Stimulated activated naive B cell treated with anti-CD40 and anti-IgM and Interleukin-4, amounts not matched to agents 10 μg/mL and 1 μg/mL and 100 μg/mL, for 72 hours (primary cell): Measurements from ENCODE around the gene COL5A3.
A peak's percentile ranks its signal among the peaks of the same experiment; 100 is the strongest.
"Not testable (repeated sequence)": the region's sequence is repeated elsewhere in the genome, so short reads cannot be mapped to it uniquely, and the experiment has no call there.

Experiments used
- ATAC-seq, 2 donors: fragments of 150-1000 bp; cut with Tn5 transposase; replicated peaks; 2 replicates each; pipeline ENCODE4 v1.10.0; 2021; ENCODE audit warnings: moderate library complexity in 1 of 2
- DNase-seq: peaks from one replicate; pipeline ENCODE4 v3.0.0; 2021
- H3K27ac Mint-ChIP-seq: one replicate; pipeline ENCODE4 v1.8.0; 2022; ENCODE audit warnings: mild to moderate bottlenecking, mixed read lengths
- H3K27me3 Mint-ChIP-seq, 2 donors: one replicate each; pipeline ENCODE4 v1.8.0; 2022; ENCODE audit warnings: mixed read lengths in 2 of 2
- H3K36me3 Mint-ChIP-seq, 2 donors: one replicate each; pipeline ENCODE4 v1.8.0; 2022; ENCODE audit warnings: mixed read lengths in 2 of 2, mild to moderate bottlenecking in 1 of 2
- H3K4me1 Mint-ChIP-seq, 2 donors: one replicate each; pipeline ENCODE4 v1.8.0; 2022; ENCODE audit warnings: mixed read lengths in 2 of 2, mild to moderate bottlenecking in 1 of 2
- H3K4me3 Mint-ChIP-seq, 2 donors: one replicate each; pipeline ENCODE4 v1.8.0; 2022; ENCODE audit warnings: mild to moderate bottlenecking in 2 of 2, mixed read lengths in 2 of 2, moderate library complexity in 1 of 2
- H3K9me3 Mint-ChIP-seq, 2 donors: one replicate each; pipeline ENCODE4 v1.8.0; 2022; ENCODE audit warnings: mixed read lengths in 2 of 2, mild to moderate bottlenecking in 1 of 2

Gene COL5A3

GRCh38 chr19:9946528-9947125 is 63.7 kb downstream of the COL5A3 start:
- H3K27ac Mint-ChIP-seq, H3K36me3 Mint-ChIP-seq, H3K9me3 Mint-ChIP-seq, H3K4me3 Mint-ChIP-seq, H3K4me1 Mint-ChIP-seq, DNase-seq, ATAC-seq: not testable (repeated sequence)
- peaks cover 25 to 44% of the 10 kb centered on the region in 2 donors for H3K27me3 Mint-ChIP-seq

- no peak overlapping the region for H3K4me3 Mint-ChIP-seq
Observed at GRCh38 chr19:9945319-9945966, 64.9 kb downstream of the COL5A3 start.

DNA sequence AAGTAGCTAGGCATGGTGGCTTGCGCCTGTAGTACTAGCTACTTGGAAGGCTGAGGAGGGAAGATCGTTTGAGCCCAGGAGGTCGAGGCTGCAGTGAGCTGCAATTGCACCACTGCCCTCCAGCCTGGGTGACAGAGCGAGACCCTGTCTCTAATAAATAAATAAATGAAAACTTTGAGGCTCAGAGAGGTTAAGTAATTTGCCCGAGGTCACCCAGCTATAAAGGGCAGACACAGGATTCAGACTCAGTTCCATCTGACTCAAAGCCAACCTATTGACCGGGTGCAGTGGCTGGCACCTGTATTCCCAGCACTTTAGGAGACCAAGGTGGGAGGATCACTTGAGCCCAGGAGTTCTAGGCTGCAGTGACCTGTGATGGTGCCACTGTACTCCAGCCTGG is 66.6 kb downstream of the COL5A3 start:
- Mint-ChIP-seq H3K4me3 (no peak overlapping the region), H3K4me1 (peaks cover 7 to 9% of the 10 kb centered on the region in 2 donors), H3K27me3 (peaks cover 44 to 63% of the 10 kb centered on the region in 2 donors), H3K27ac (no peak overlapping the region), H3K36me3 (peaks cover 3 to 5% of the 10 kb centered on the region in 2 donors), H3K9me3 (peaks cover 10 to 17% of the 10 kb centered on the region in 2 donors)
- no peak for ATAC-seq
- no peak for DNase-seq

More at GRCh38 chr19:9945319-9945966, 64.9 kb downstream of the COL5A3 start:
- H3K9me3 Mint-ChIP-seq: peaks cover 10 to 17% of the 10 kb centered on the region in 2 donors
- peaks cover 36 to 52% of the 10 kb centered on the region in 2 donors for H3K27me3 Mint-ChIP-seq
- peaks cover 7 to 9% of the 10 kb centered on the region in 2 donors for H3K4me1 Mint-ChIP-seq
- ATAC-seq (no peak), DNase-seq (no peak)
- H3K27ac Mint-ChIP-seq: no peak overlapping the region
- peaks cover 3 to 5% of the 10 kb centered on the region in 2 donors for H3K36me3 Mint-ChIP-seq

DNA sequence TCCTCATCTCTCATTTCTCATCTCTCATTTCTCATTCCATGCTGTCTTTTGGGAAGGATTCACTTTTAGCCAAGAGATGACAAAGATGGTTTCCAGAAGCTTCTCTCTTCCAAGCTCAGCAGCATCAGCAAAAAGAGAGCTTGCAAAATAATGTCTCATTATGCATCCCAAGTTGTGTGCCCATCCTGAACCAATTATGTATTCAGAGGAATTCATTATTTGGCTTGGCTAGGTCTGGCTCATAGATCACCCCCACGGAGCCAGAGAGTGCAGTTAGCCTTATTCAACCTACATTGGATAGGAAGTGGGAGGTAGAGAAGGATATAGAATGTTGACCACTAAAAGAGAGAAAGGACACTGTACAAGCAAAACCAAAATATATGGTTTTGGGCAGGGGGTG is 68.6 kb downstream of the COL5A3 start:
- H3K4me1 Mint-ChIP-seq: peaks cover 13 to 16% of the 10 kb centered on the region in 2 donors

DNA sequence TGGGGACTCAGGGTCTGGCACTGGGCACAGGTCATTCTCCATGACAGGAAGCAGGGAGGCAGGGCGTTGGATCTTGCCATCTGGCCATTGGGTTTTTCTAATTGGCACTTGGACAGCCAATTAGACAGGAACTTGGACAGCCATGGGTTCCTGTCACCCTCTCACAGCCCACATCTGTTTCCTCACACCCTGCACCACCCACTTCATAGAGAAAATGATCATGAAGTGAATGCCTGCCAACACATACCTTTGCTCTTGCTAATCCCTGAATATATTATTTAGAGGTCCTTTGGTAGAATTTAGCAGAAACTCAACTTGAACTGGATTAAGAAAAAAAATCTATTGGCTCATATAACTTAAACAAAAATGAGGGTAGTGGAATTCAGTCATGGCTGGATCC is 69.1 kb downstream of the COL5A3 start:
- H3K4me3 Mint-ChIP-seq: no peak overlapping the region
- H3K27ac Mint-ChIP-seq: no peak overlapping the region
- peaks cover 10 to 17% of the 10 kb centered on the region in 2 donors for H3K9me3 Mint-ChIP-seq
- H3K4me1 Mint-ChIP-seq: peaks cover 14 to 18% of the 10 kb centered on the region in 2 donors
- DNase-seq: no peak
- ATAC-seq: no peak
- H3K27me3 Mint-ChIP-seq: peaks cover 53 to 72% of the 10 kb centered on the region in 2 donors
- peaks cover 3 to 9% of the 10 kb centered on the region in 2 donors for H3K36me3 Mint-ChIP-seq

More for the DNA sequence above, 68.6 kb downstream of the COL5A3 start:
- Mint-ChIP-seq H3K27me3 (peaks cover 52 to 69% of the 10 kb centered on the region in 2 donors), H3K36me3 (peaks cover 3 to 9% of the 10 kb centered on the region in 2 donors), H3K27ac (no peak overlapping the region), H3K9me3 (peaks cover 10 to 17% of the 10 kb centered on the region in 2 donors), H3K4me3 (no peak overlapping the region)
- ATAC-seq (no peak), DNase-seq (no peak)

- H3K9me3 Mint-ChIP-seq: peaks cover 10 to 17% of the 10 kb centered on the region in 2 donors
- ATAC-seq (no peak), DNase-seq (no peak)
- H3K27ac Mint-ChIP-seq: no peak overlapping the region
- H3K4me1 Mint-ChIP-seq: peaks cover 14 to 20% of the 10 kb centered on the region in 2 donors
- peaks cover 54 to 74% of the 10 kb centered on the region in 2 donors for H3K27me3 Mint-ChIP-seq
- peaks cover 3 to 9% of the 10 kb centered on the region in 2 donors for H3K36me3 Mint-ChIP-seq
- no peak overlapping the region for H3K4me3 Mint-ChIP-seq
Observed at GRCh38 chr19:9940778-9941177, 69.5 kb downstream of the COL5A3 start.

DNA sequence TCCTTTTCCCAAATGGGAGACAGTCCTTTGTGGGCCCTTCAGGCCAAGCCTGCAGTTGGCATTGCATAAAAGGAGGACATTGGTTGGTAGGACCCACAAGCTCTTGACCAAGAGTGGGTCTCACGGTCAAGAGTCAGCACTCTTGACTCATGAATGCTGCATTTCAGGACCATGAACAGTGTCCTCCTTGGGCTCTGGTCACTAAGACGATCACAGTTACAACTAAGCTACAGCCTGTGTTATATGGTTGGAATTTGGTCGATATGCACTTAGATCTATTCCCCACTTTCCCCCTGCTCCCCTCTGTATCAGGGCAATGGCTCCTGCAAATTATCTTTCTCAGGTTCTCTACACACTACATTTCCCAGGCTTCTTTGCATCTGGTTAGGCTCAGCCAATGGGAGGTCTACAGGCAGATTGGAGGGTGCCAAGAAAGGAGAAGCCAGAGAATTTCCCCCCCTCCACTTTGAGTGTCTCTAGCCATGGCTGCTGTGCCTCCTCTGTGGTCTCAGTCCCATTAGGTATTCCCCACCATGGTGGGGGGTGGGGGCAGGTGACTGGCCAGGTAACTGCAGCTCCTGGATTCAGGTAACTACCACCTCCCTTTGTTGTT is 70.9 kb downstream of the COL5A3 start:
- Mint-ChIP-seq H3K27me3 (peaks cover 60 to 78% of the 10 kb centered on the region in 2 donors), H3K4me3 (no peak overlapping the region), H3K9me3 (peaks cover 12 to 17% of the 10 kb centered on the region in 2 donors), H3K27ac (no peak overlapping the region), H3K4me1 (peaks cover 18 to 24% of the 10 kb centered on the region in 2 donors), H3K36me3 (peaks cover 5 to 9% of the 10 kb centered on the region in 2 donors)
- DNase-seq (no peak), ATAC-seq (no peak)

GRCh38 chr19:9937001-9937411 is 73.3 kb downstream of the COL5A3 start:
- peak overlapping the region; percentile 84 for H3K27ac Mint-ChIP-seq
- H3K4me1 Mint-ChIP-seq: peaks cover 20 to 31% of the 10 kb centered on the region in 2 donors
- ATAC-seq (no peak), DNase-seq (no peak)
- peaks cover 5 to 9% of the 10 kb centered on the region in 2 donors for H3K36me3 Mint-ChIP-seq
- peaks cover 72 to 84% of the 10 kb centered on the region in 2 donors for H3K27me3 Mint-ChIP-seq
- H3K9me3 Mint-ChIP-seq: peaks cover 11% of the 10 kb centered on the region in 2 donors
- H3K4me3 Mint-ChIP-seq: peak overlapping the region; percentile 28 to 80

DNA sequence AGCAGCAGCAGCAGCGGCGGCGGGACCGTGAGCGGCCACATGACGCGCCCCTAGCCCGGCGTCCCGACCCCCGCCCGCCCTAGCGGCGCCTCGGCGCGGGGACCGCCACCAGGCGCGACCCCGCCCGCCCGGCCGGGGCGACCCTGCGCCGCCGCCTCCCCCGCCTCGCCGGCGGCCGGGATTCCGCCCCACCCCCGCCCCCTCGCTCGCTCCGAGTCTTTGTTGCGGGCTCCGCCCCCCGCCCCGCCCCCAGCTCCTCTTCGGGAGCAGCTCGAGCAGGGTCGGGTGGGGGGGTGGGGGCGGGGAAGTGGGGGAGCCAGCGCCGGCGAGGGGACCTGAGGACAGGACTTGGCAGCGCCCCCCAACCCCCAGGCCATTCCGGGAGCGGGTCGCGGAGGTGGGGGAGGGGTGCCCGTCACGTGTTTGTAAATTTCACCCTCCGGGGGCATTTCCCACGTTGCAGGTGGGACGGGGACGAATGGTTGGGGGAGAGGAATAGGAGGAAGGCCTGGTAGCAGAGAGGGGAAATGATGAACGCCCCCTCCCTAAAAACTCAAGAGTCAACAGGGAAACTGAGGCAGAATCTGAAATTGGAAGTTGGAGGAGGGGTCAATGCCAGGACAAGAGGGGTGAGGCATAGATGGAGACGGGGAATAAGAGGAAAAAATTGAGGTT is 73.8 kb downstream of the COL5A3 start, which contains the start of gene OLFM2:
Gene OLFM2, minus strand, starts transcription at position 190 of the 675 bp plus-strand sequence. Its CDS starts 149 bp downstream, at position 41.
- Mint-ChIP-seq H3K27me3 (peaks cover 70 to 83% of the 10 kb centered on the region in 2 donors), H3K4me1 (peaks cover 20 to 31% of the 10 kb centered on the region in 2 donors), H3K27ac (peak within 1 kb of the TSS; percentile 84), H3K9me3 (peaks cover 6 to 7% of the 10 kb centered on the region in 2 donors), H3K4me3 (peak within 1 kb of the TSS; percentile 44 to 80), H3K36me3 (peaks cover 2 to 4% of the 10 kb centered on the region in 2 donors)
- no peak for ATAC-seq
- no peak for DNase-seq

DNA sequence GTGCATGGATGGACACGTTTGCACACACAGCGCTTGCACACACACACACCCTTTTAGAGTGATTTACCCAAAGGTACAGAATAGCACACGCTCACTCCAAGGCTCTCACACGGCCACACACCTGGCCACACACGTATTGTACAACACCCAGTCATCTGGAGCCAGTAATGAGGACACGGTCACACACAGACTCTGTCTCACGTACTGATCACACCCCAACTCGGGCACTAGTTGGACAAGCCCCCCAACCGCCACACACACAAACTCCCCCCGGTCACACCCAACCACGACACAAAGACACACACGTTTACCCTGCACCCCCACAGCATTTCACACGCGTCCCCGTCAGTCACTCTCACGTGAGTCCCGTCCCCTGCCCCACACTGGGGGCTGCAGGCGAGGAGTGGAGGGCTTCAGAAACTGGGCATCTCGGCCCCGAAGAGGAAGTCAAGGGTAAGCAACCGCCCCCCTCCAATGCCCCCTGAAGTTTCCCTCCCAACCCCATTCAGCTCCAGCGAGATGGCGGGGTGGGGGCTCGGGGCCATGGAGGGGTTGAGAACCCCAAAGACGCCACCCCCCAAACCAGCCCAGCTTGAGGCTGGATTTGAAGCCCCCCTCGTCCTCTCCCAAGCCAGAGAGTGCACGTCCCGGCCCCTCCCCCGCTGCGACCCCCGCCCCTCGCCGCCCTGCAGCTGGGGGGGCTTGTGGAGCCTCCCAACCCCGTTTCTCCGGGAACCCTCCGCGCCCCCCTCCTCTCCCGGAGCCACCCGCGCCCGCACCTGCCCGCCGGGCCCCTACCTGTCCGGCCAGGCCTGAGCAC is 74.6 kb downstream of the COL5A3 start:
- peaks cover 23 to 36% of the 10 kb centered on the region in 2 donors for H3K4me1 Mint-ChIP-seq
- no peak overlapping the region for H3K27ac Mint-ChIP-seq
- peak overlapping the region; percentile 44 to 48 for H3K4me3 Mint-ChIP-seq
- H3K9me3 Mint-ChIP-seq: peaks cover 0 to 5% of the 10 kb centered on the region in 2 donors
- ATAC-seq (peak in 1 of 2 donors; percentile 35), DNase-seq (no peak)
- H3K27me3 Mint-ChIP-seq: peaks cover 66 to 80% of the 10 kb centered on the region in 2 donors
- H3K36me3 Mint-ChIP-seq: peaks cover 2 to 4% of the 10 kb centered on the region in 2 donors

GRCh38 chr19:9934132-9934950 is 76.0 kb downstream of the COL5A3 start:
- DNase-seq (peak; percentile 71), ATAC-seq (peak; percentile 70 to 73)
- Mint-ChIP-seq H3K36me3 (peaks cover 2 to 4% of the 10 kb centered on the region in 2 donors), H3K4me1 (peaks cover 23 to 38% of the 10 kb centered on the region in 2 donors), H3K27me3 (peaks cover 60 to 72% of the 10 kb centered on the region in 2 donors), H3K4me3 (no peak overlapping the region), H3K27ac (no peak overlapping the region), H3K9me3 (peaks cover 0 to 4% of the 10 kb centered on the region in 2 donors)

- Mint-ChIP-seq H3K36me3 (peaks cover 2 to 4% of the 10 kb centered on the region in 2 donors), H3K27ac (no peak overlapping the region), H3K27me3 (peaks cover 59 to 69% of the 10 kb centered on the region in 2 donors), H3K4me1 (peaks cover 23 to 40% of the 10 kb centered on the region in 2 donors), H3K9me3 (peaks cover 0 to 4% of the 10 kb centered on the region in 2 donors), H3K4me3 (no peak overlapping the region)
- DNase-seq: no peak
- ATAC-seq: no peak
Observed at GRCh38 chr19:9932835-9933234, 77.5 kb downstream of the COL5A3 start.
